ENCODE results near the gene FCER1G. TPM values are rescaled to one million over a fixed set of nuclear protein-coding genes. Genes with fewer than 3 reads are reported as not detected.
"Not testable (repeated sequence)": the region's sequence is repeated elsewhere in the genome, so short reads cannot be mapped to it uniquely, and the experiment has no call there.

Gene FCER1G
- total RNA-seq, 1 experiment from 2014 or later, result 1.5 TPM

GRCh38 chr1:161222175-161223019, 7.3 kb downstream of the FCER1G start:
- CTCF ChIA-PET, result interaction anchor here (0.7 to 1.3 kb wide), 2 partner anchors 69 to 834 kb away, joined by 4 to 5 read pairs; no protein-coding TSS in a partner anchor
- TF ChIP-seq CTCF (IDR thresholded peaks at IDR 0.05; ENCODE audit: insufficient read depth in 1 of 2, low read depth in 1 of 2, low read length in 1 of 2, severe bottlenecking in 1 of 2, unreplicated experiment in 1 of 2), result no peak
- BruUV-seq (replicated peaks), result no TSS peak
- no peak for DNase-seq
- Mint-ChIP-seq H3K27me3 (ENCODE audit: insufficient read depth, unreplicated experiment) (no peaks in the 10 kb centered on the region), H3K4me1 (ENCODE audit: low read depth, unreplicated experiment) (peaks cover 75% of the 10 kb centered on the region), H3K4me3 (ENCODE audit: unreplicated experiment) (peak overlapping the region; percentile 99), H3K27ac (ENCODE audit: unreplicated experiment) (peak overlapping the region; percentile 97), H3K36me3 (ENCODE audit: insufficient read depth, unreplicated experiment) (peaks cover 73% of the 10 kb centered on the region), H3K9me3 (ENCODE audit: unreplicated experiment) (peaks cover 24% of the 10 kb centered on the region)
- Histone ChIP-seq H3K36me3 (ENCODE audit: control insufficient read depth, insufficient read depth, low read length) (peaks cover 2% of the 10 kb centered on the region; the same call in 1 of the 2 replicates), H3K4me1 (peaks cover 77% of the 10 kb centered on the region), H3K9me3 (peaks cover 8% of the 10 kb centered on the region; the same call in 1 of the 2 replicates), H3K27me3 (replicated peaks; ENCODE audit: control insufficient read depth, insufficient read depth, low read length) (no peaks in the 10 kb centered on the region), H3K4me3 (ENCODE audit: low read depth, low read length) (peak overlapping the region; percentile 31)
- POLR2A ChIA-PET, result interaction anchor here (0.9 kb wide), 1 partner anchor 11 kb away, joined by 4 read pairs; no protein-coding TSS in a partner anchor
- intact Hi-C loops (cut with micrococcal nuclease; ENCODE audit: unreplicated experiment), result no loop called here

GRCh38 chr1:161223805-161224694, 9.0 kb downstream of the FCER1G start:
- H3K27me3 Mint-ChIP-seq (ENCODE audit: insufficient read depth, unreplicated experiment), result no peaks in the 10 kb centered on the region
- ChIA-PET POLR2A (interaction anchor here (0.8 to 1.6 kb wide), 6 partner anchors 13 to 204 kb away, joined by 4 to 11 read pairs (median 4); partner anchors contain the start of genes NDUFS2 and SDHC), CTCF (interaction anchor here (0.6 to 1.9 kb wide), 10 partner anchors 9 to 167 kb away, joined by 3 to 21 read pairs (median 5); partner anchors contain the start of genes FCER1G, NDUFS2 and PPOX)
- DNase-seq, result peak; percentile 95 to 97
- H3K9me3 Mint-ChIP-seq (ENCODE audit: unreplicated experiment), result peaks cover 24% of the 10 kb centered on the region
- Histone ChIP-seq H3K4me3 (ENCODE audit: low read depth, low read length) (peak overlapping the region; percentile 31; the same call in 1 of the 2 replicates), H3K9me3 (peaks cover 8% of the 10 kb centered on the region; the same call in 1 of the 2 replicates), H3K4me1 (peaks cover 65% of the 10 kb centered on the region), H3K36me3 (ENCODE audit: control insufficient read depth, insufficient read depth, low read length) (peaks cover 2% of the 10 kb centered on the region), H3K27me3 (replicated peaks; ENCODE audit: control insufficient read depth, insufficient read depth, low read length) (no peaks in the 10 kb centered on the region)
- BruUV-seq (replicated peaks), result no TSS peak
- H3K4me1 Mint-ChIP-seq (ENCODE audit: low read depth, unreplicated experiment), result peaks cover 61% of the 10 kb centered on the region
- peak overlapping the region; percentile 99 for H3K4me3 Mint-ChIP-seq (ENCODE audit: unreplicated experiment)
- intact Hi-C loops (cut with micrococcal nuclease; ENCODE audit: unreplicated experiment), result no loop called here
- peaks cover 78% of the 10 kb centered on the region for H3K36me3 Mint-ChIP-seq (ENCODE audit: insufficient read depth, unreplicated experiment)
- no peak for TF ChIP-seq CTCF (IDR thresholded peaks at IDR 0.05; ENCODE audit: insufficient read depth in 1 of 2, low read depth in 1 of 2, low read length in 1 of 2, severe bottlenecking in 1 of 2, unreplicated experiment in 1 of 2)
- H3K27ac Mint-ChIP-seq (ENCODE audit: unreplicated experiment), result peak overlapping the region; percentile 97

- DNase-seq; H3K4me3 ChIP-seq (ENCODE audit: low read depth, low read length); H3K36me3 ChIP-seq (ENCODE audit: control insufficient read depth, insufficient read depth, low read length); H3K27me3 ChIP-seq (replicated peaks; ENCODE audit: control insufficient read depth, insufficient read depth, low read length); H3K9me3 ChIP-seq; H3K27me3 Mint-ChIP-seq (ENCODE audit: insufficient read depth, unreplicated experiment): not testable (repeated sequence)
- Mint-ChIP-seq H3K4me1 (ENCODE audit: low read depth, unreplicated experiment) (peaks cover 55% of the 10 kb centered on the region), H3K27ac (ENCODE audit: unreplicated experiment) (peak overlapping the region; percentile 97), H3K4me3 (ENCODE audit: unreplicated experiment) (peak overlapping the region; percentile 99), H3K9me3 (ENCODE audit: unreplicated experiment) (peaks cover 24% of the 10 kb centered on the region), H3K36me3 (ENCODE audit: insufficient read depth, unreplicated experiment) (peaks cover 72% of the 10 kb centered on the region)
- ChIA-PET POLR2A (interaction anchor here (0.8 to 1.6 kb wide), 5 partner anchors 14 to 89 kb away, joined by 4 to 22 read pairs (median 5); partner anchors contain the start of genes NDUFS2 and SDHC), CTCF (interaction anchor here (0.6 to 1.9 kb wide), 8 partner anchors 16 to 165 kb away, joined by 4 to 21 read pairs (median 6); partner anchors contain the start of genes NDUFS2 and PPOX)
- peaks cover 59% of the 10 kb centered on the region for H3K4me1 ChIP-seq
- intact Hi-C loops (cut with micrococcal nuclease; ENCODE audit: unreplicated experiment), result loop anchor here (1.0 kb wide), 4 partner anchors 7 to 90 kb away; partner anchors contain the start of gene SDHC
- BruUV-seq (replicated peaks), result TSS peak; percentile 88
Measured at GRCh38 chr1:161224695-161225087, 9.6 kb downstream of the FCER1G start.

All from Caco-2 (cell line).